Hematopoietic multipotent progenitor cell treated with erythropoietin and hydrocortisone succinate and interleukin-3 and kit ligand, for 17 days (in vitro differentiated cells): Measurements from ENCODE around the gene UBL4B.

ENCODE experiments used
- DNase-seq: peaks from one replicate; pipeline ENCODE4 v3.0.0-alpha.2; 2015; ENCODE audit warnings: low spot score

The UBL4B gene

DNA sequence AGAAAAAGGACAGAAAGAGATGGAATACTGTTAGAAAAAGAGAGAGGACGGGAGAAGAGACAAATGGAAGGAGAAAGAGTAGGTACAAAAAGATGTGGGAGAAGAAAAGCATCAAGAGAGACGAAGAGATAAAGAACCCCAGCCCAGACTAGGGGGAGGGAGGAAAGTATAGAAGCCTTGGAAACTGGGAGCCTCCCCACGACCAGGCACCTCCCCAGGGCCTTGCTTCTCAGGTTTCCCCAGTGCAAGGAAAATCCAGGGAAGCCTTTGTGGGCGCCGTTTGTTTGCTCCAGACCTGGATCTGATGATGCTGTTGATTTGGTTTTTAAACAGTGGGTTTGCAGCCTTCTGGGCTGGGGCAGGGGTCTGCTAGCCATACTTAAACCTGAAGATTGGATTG lies 26.6 kb upstream of the UBL4B start:
- DNase-seq, result no peak

DNA sequence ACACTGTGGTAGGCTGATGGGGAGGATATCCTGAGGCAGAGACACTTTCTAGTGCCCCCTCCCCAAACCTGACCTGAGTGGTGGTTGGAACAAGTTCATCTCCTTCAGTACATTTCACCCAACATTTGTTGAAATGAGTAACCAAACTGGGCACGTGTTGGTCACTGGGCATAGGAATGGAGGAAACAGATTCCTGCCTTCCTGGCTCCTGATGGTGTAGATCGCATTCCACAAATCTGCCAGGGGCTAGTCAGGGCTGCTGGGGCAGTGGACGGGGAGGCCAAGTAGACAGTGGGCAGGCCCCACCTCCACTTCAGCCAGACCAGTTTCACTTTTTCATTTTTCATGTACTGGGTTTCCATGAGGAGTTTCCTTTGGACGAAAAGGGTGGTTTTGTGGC lies 25.3 kb upstream of the UBL4B start:
- no peak for DNase-seq

DNA sequence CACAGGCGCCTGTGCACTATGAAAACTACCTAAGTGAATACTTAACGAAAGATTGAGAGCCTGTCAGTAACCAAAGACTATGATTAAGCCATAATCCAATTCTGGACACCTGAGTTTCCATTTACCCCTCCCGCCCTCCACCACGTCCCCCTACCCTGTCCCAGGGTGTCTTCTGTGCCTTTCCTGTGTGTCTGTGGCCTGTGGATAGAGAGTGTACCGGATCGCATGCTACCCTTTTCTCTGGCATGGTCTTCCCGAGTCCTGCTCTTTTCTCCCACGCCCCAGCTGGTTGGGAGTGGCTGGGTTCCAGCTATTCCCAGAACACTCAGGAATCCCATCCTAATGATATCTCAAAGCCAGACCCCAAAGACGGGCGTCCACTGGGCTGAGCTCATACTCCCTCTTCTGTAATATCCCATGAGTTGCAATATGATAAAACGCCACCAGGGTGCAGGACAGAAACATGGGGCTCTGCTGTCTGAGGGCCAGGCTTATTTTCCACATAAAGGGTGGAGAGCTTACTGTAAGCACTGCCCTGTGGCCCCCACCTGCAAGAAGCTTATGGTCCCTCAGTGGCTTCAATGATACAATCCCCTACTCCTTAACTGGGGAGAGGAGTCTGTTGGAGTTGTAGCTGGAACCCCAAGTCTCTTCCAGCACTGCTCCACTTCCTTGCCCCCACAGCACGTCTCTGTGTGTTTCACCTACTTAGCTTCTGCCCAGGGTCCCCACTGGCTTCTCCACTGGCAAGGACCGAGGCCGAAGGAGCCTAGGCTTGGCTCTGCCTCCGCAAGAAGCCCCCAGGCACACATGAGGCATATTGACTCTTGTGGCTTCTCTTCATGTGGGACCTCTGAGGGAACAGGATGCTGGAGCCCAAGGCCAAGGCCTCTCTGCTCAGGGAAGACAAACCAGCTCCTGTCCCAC lies 24.2 kb upstream of the UBL4B start:
- DNase-seq, result peak; percentile 34

GRCh38 chr1:110088739-110089316 lies 23.4 kb upstream of the UBL4B start:
- DNase-seq, result no peak

- no peak for DNase-seq
Observed at GRCh38 chr1:110089561-110090275, 22.5 kb upstream of the UBL4B start.

- no peak for DNase-seq
Observed at GRCh38 chr1:110091381-110091780, 20.9 kb upstream of the UBL4B start.

DNA sequence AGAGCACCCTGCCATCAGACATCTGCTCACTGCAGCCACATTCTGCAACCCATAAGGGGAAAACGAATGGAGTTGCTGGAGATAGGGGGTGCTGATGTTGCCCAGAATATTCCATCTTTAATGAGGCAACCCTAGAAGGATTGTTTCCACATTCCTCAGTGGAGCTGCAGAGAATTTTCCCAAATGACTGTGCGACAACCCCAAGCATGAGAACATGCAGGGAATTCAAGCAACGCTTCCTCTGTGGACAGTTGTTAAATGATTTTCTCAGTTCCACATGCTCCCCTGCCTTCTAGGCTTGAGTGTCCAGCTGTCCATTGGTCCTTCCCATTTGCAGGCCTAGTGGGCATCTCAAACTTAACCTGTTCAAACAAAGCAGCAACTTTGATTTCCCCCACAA lies 20.5 kb upstream of the UBL4B start:
- DNase-seq, result no peak

DNA sequence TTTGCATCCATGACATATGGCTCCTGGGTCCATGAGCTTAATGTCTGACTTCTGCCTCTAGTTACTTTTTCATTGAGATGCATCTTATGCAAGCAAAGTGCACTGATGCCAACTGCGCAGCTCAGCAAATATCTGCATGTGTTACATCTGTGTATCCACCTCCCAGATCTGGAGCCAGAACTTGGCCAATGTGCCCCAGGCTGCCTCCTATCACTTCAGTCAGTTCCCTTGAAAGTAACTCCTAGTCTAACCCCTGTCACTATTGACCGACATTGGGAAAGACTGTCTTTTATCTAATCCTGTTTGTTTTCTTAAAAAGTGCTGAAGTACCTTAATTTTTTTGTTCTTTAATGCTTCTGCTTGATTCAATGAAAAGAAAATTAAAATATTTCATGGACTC lies 19.3 kb upstream of the UBL4B start:
- DNase-seq, result no peak

DNA sequence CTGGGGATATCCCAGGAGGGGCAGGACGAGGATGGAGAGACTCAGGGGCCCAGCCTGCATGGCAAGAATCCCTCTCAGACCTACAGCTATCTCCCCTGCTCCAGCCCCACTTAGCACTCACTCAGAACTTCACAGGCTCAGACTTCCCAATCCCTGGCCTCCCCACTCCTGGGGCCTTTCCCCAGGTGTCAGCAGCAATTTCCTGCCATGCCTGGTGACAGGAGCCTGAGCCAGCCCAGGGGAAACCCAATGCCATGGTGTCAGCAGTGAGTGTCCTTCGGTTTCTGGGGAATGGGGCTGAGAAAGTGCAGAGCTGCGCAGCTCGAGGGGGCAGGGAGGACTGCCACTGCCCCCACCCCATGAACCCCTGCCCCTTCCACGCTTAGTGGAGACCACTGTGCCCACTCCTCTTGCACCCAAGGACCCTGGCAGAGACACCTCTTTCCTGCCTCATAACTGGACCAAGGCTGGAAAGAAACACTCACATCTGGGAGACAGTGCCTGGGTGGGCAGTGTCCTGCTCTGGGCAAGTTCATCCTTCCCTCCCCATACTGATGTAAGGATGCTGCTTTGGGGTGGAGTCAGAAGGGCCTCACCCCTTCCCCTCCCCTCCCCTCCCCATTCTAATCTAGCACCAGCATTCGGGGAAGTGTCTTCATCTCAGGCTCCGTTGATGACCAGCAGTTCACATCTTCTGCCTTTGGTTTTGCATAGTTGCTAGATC lies 17.1 kb upstream of the UBL4B start:
- no peak for DNase-seq

DNA sequence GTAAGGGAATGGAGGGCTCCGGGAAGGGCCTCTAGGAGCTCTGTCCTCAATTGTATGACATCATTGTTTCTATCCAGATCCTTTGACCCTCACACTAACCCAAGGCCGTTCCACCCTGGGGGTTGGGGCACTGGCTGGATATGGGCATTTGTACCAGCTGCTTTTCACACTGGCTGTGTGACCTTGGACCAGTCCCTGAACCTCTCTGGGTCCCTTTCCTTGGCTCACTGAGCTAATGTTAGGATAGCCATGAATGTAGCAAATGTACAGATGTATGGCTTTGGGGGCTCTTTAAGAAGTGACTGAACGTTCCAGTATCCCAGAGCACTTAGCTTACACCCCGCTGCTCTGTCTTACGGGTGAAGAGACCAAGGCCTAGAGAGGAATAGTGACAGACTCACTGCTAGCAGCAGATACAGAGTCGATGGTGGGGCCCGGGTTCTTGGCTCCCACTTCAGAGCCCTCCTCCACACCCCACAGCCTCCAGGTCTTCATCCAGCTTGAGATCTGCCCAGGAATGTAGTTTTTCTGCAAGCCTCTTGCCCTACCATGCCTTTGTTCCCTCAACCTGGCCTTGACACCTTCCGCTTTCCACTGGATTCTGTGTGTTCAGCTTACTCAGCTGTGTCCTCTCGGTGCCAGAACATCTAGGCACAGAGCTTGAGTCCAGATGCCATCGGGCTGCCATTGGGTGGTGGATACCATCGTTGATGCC lies 14.6 kb upstream of the UBL4B start:
- DNase-seq, result no peak

DNA sequence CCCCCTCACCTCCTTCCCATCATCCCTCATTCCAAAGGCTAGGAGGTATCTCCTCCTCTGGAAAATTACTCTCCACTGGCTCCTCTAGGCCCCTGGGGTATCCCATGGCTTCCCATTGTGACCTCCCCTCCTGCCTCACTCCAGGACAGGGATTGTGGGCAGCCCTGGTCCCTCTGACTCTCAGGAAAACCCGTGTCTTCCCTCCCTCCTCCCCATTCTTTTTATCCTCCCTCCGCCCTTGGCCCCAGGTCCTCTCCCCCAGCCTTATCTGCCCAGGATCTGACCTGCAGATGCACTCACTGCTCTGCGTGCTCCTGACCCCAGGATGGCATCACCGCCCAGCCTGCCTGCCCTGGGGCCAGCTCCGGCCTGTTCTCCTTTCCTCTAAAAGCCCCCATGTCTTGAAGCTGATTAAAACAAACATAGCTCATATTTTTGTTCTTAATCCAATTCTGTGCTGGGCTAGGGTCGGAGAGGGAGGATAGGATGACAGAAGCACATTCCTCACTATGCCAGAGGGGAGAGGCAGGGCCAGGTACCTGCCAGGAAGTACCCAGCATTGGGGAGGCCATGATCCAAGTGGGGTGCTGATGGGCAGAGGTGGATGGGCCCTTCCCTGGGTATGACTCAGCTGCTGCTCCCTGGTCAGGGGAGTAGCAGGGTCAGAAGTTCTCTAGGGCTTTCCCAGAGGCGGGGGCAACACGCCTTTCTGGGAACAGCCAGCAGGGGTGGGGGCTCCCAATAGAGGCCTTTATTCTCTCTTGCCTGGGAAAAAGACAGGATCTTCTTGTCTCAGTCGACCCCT lies 13.8 kb upstream of the UBL4B start:
- no peak for DNase-seq

- no peak for DNase-seq
Observed at GRCh38 chr1:110100335-110100734, 11.9 kb upstream of the UBL4B start.

- no peak for DNase-seq
Observed at GRCh38 chr1:110102081-110102480, 10.2 kb upstream of the UBL4B start.

DNA sequence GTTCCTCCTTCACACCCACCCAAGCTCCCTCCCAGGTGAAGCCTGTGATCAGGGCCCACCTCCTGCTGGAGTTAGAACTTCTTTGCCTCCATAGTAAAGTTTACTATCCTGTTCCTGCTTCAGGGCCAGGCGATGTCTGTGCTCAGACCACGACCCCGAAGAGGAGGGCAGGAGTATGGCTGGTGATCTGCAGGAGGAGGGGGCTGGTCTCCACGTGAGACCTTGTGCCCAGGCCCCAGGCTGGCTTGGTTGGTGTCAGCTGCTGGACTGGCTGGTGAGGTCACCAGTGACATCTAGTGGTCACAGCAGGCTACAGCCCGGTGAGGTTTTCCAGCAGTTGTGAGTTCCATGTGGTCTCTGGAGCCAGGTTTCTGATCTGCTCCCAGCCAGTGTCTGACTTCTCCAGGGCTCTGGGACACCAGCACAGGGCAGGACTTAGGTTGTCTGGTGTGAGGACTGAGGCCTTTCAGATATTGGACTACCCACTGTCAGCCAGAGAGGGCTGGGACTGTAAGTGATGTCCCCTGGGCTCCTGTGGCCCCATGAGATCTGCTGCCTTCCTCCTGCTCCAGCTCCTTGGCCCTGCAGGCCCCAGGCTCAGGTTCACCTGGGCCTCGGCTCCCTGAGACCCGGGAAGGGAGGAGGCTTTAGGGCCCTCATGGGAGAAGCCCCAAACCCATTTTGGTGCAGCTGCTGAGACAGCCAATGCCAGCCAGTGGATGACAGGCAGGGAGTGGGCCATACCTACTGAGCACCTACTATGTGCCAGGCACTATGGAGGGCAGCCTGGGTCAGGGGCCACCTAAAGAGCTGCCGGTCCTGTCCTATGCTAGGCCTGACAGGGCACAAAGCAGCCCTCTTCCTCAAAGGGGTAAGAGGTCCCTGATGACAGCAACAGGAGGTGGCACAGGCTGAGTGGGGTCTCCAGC lies 6.0 kb upstream of the UBL4B start:
- DNase-seq, result peak; percentile 51

DNA sequence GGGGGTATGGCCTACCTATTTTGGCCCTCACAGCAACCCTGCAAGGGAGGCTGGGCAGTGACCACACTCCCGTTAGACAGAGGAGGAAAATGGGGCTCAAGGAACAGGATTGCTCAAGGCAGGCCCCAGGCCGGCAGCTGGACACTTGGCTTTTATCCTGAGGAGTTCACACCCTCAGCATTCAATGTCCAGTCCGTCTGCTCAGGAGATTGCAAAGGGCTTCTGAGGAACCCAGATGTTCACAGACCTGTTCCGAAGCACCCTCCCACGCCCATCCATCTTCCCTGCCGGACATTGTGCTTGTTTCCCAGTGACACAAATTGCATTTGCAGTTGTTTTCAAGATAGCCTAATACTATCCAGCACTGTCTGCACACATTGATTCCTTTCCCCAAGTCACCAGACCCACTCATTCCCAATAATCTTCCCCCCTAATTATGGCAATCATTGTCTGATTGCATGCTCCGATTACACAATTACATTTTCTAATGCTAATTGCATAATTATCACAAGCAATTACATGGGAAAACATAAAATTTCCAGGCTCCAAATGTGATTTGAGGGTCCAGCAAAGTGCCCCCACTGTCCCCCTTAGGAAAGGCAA lies 4.3 kb upstream of the UBL4B start:
- no peak for DNase-seq

DNA sequence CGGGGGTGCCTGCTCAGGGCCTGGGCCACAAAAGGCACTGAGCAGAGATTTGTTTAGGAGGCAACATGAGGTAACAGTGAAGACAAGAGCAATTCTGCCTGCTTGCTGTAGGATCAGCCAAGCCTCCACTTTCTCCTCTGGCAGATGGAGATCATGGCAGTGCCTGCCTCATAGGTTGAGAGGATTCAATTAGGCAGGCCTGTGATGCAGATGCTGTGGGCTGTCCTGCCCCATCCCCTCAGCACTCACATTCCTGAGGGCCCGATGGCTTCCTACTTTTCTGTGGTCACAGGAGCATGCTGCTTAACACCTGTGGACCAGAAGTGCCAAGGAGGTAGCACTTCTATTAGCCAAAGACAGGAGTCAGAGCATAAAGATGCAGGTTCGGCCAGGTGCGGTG lies 1.2 kb upstream of the UBL4B start:
- DNase-seq, result no peak

- no peak for DNase-seq
Observed at GRCh38 chr1:110112656-110113055, 413 bp downstream of the UBL4B start.

GRCh38 chr1:110113551-110113950 lies 1.3 kb downstream of the UBL4B start:
- no peak for DNase-seq

GRCh38 chr1:110114173-110114572 lies 1.9 kb downstream of the UBL4B start:
- no peak for DNase-seq
